DMS114 treated with DMSO at 0.1 percent for 48 hours (cell line): ENCODE results near the gene PKP3.
"Not testable (repeated sequence)": the region's sequence is repeated elsewhere in the genome, so short reads cannot be mapped to it uniquely, and the experiment has no call there.

Experiments
- DNase-seq: peaks from one replicate; lab custom pipeline; 2025; ENCODE audit not compliant: unreplicated experiment; lab: John Stamatoyannopoulos, UW

The PKP3 gene

GRCh38 chr11:408154-409007, 14.4 kb downstream of the PKP3 start:
- no peak for DNase-seq

DNA sequence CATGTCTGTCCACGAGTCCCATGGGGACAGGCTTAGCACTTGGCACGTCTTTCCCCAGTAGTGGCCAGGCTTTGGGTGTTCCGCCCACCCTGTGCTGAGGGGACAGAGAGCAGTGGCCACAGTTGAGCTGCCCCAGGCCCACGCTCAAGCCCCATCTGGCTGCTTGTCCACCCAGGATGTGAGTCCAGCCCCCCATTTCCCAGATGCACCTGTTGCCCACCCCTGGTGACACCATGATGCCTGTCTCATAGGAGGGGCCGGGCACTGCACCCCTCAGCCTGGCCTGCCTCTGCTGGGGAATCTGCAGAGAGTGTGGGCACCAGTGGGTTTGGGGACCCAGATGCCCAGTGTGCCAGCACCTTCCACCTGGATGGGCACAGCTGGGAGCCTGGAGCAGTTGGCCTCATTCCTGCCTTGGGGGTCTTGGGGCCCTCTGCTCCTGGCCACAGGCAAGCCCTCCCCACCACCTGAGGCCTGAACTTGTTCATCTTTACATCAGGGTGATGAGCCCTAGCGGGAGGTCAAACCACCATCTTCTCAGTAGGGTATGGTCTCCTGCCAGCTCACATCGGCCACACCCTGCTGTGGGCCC, 15.1 kb downstream of the PKP3 start:
- DNase-seq: no peak

DNA sequence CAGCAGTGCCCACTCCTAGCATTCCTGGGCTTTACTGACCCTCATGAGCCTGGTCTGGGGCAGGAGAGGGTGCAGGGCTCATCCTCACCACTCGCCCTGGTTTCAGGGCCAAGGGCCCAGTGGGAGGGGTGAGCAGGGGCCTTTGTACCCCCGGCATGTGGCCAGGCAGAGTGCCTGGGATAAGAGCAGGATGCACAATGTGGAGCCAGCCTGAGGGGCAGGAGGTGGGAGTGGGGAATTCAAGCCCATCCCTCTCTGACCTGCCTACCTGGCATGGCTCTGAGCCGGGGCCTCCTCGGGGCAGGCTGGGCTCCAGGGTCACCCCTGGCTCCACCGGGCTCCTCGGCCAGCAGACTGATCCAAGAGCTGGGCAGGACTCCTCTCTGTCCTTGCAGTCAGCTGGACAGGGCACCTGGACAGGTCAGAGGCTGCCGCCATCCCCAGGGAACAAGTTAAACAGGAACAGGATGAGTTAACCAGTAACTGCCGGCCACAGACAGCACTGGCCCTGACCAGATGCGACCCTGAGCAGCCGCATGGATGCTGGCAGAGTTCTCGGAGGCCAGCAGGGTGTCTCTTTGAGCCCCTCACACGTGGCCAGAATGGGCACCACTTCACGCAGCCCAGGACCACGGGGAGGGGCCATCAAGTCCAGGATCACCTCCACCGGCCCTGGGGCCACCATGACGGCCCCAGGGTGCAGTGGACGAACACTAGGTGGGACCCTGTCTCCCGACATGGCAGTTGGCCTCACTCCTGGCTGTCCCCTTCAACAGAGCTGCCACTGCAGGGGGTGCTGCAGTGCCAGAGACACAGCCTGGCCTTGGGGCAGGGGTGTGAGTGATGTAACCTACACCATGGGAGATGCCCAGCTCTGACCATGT, 15.8 kb downstream of the PKP3 start:
- no peak for DNase-seq

GRCh38 chr11:410711-411110, 16.7 kb downstream of the PKP3 start:
- not testable (repeated sequence) for DNase-seq

GRCh38 chr11:411520-411919, 17.5 kb downstream of the PKP3 start:
- DNase-seq: not testable (repeated sequence)

DNA sequence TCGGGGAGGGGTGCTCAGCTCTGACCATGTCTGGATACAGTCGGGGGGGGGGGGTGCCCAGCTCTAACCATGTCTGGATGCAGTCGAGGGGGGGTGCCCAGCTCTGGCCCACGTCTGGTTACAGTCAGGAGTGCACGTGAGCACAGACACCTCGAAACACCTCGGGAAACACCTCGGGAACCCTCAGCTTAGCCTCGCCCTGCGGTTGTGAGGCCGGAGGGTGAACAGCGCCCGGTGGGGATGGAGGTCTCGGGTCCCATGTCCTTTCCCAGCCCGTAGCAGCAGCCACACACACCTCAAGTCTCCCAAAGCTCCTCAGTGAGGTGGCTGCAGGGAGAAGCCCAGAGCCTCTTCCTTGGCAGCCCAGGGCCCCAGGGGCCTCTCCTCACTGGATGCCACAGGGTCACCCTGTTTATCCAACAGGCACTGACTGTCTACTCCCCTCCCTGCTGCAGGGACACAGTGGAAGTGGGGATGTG, 18.7 kb downstream of the PKP3 start:
- no peak for DNase-seq

- DNase-seq: no peak
Observed at GRCh38 chr11:413120-414081, 19.4 kb downstream of the PKP3 start.

DNA sequence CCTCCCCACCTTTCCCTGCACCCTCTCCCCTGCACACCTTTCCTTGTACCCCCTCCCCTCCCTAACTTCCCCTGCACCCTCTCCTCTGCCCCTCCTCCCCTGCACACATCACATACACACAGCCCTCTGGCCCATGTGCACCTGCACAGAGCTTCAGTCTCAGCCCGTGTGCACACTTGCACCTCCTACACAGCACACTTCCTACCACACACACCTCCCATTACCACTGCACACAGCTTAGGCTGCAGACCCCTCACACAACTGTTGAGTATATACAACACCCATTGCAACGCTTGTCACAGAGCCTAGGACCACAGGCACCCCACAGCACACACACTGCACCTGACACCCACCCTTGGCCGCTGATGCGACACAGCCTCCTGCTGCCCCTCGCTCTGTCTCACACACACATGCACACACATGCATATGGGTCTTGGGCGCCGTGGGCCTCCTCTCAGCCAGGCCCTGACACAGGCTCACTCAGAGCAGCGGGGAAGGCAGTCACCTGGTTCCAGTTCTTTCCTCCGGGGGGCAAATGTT, 20.4 kb downstream of the PKP3 start:
- DNase-seq: no peak

DNA sequence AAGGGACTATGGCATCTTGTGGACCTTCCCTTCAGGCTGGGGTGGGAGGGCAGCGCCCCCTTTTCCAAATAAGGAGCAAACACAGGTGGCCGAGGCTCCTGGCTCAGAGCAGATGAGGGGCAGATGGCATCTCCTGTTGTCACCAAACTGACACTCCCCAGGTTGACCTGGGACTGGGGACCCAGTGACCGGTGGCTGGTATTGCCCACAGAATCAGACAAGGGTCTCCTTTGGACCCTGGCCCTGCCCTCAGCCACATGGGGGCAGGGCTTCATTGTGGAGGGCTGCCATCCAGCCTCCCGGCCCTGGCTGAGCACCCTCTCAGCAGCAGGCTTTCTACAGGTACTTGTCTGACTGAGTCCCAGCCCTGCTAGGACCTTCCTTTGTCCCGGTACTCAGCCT, 21.6 kb downstream of the PKP3 start:
- no peak for DNase-seq

- DNase-seq: no peak
Observed at GRCh38 chr11:416051-416756, 22.2 kb downstream of the PKP3 start.

- no peak for DNase-seq
Observed at GRCh38 chr11:416757-417621, 23.0 kb downstream of the PKP3 start.

GRCh38 chr11:417652-418342, 23.8 kb downstream of the PKP3 start:
- DNase-seq: no peak

GRCh38 chr11:418343-419247, 24.6 kb downstream of the PKP3 start:
- DNase-seq: no peak

DNA sequence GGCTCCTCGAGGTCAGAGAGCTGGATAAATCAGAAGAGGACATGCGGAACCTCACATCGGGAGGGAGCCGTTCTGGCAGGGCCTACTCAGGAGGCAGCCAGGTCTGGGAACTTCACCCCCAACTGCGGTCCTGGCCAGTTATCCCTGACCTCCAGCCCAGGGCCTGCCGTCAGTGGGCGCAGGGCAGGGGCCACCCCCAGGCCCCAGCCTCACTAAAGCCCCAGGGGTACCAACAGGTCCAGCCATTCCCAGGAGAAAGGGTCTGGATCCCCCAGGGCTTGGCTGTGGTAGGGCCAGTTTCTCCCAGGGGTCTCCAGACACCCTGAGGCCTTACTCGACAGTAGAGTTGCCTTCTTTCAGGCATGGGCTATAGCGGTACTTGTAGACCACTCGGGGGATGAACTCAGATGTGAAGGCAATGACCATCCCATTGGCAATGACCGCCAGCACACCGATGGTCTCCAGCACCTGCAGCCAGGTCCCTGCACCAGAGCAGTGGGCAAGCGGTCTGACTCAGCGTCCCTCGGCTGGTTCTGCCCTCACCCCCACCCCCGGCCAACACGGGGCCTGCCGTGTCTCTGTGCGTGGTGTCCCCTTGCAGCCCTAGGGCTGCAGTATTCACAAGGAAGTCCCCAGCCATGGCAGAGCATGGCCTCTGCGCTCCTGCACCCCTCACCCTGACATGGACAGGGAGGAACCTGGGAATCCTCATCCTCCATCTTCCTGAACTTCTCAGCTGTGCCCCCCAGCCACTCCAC, 25.4 kb downstream of the PKP3 start:
- DNase-seq: no peak

DNA sequence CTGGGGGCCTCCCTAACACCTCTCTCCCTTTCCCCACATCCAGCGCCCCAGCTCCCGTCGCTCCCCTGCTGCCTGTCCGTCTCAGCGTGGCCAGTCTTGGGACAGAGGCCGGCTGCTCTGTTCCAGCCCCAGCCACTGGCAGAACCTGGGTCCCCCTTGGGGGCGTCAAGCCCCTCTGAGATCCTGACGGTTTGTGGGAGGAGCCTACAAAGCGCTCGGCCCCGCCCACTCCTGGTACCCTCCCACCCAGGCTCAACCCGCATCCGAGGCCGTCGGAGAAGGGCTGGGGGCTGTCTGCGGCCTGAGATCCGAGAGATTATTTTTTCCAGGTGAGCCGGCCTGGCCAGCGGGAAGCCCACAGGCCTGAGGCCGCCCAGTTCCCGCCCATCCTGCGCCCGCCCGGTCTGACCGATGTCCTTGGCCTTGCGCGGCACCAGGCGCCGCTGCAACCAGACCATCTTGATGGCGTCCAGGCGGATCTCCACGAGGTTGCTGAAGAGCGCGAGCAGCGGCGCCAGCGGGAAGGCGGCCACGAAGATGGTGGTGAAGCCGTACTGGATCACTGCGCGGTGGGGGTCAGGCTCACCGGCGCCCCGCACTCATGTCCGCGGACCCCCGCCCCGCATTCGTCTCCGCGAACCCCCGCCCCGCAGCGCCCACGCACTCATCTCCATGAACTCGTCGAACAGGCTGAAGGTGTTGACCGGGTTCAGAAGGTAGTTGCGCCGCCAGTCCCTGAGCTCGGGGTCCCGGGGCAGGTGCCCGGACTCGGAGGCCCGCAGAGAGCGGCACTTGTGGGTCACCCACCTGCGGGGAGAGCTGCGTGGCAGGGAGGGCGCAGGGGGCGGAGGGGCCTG, 26.3 kb downstream of the PKP3 start:
- no peak for DNase-seq
